HepG2 (cell line): ENCODE data around the gene PTCD1. TPM values are rescaled to one million over a fixed set of nuclear protein-coding genes. Genes with fewer than 3 reads are reported as not detected.
A peak's percentile ranks its signal among the peaks of the same experiment; 100 is the strongest.

Experiments used
- ADNP ChIP-seq: sonication (generic); formaldehyde crosslinking; IDR thresholded peaks from 2 replicates; pipeline ENCODE4 v1.4.0; 2020; ENCODE audit warnings: missing genetic modification reagents
- DNMT1 ChIP-seq: sonication (generic); formaldehyde crosslinking; IDR thresholded peaks from 2 replicates; pipeline ENCODE4 v1.5.1; 2020; ENCODE audit warnings: mild to moderate bottlenecking, missing genetic modification reagents
- IRF2 ChIP-seq: IDR thresholded peaks from 2 replicates; pipeline ENCODE4 v1.6.1; 2018; ENCODE audit warnings: missing genetic modification reagents, missing compliant biosample characterization
- MAX ChIP-seq: IDR thresholded peaks from 2 replicates; pipeline ENCODE4 v1.6.1; 2012; ENCODE audit warnings: inconsistent platforms
- NRL ChIP-seq: sonication (generic); formaldehyde crosslinking; IDR thresholded peaks from 2 replicates; pipeline ENCODE4 v1.5.0; 2020; ENCODE audit warnings: missing genetic modification reagents, mild to moderate bottlenecking, moderate library complexity, borderline replicate concordance
- PHF21A ChIP-seq: sonication (generic); formaldehyde crosslinking; IDR thresholded peaks from 2 replicates; pipeline ENCODE4 v1.5.0; 2020; ENCODE audit warnings: mild to moderate bottlenecking, missing genetic modification reagents
- RAD51 ChIP-seq: fragments of 450-650 bp; IDR thresholded peaks from 2 replicates; pipeline ENCODE4 v1.6.1; 2016; ENCODE audit warnings: borderline replicate concordance
- TOE1 ChIP-seq: sonication (generic); formaldehyde crosslinking; IDR thresholded peaks from 2 replicates; pipeline ENCODE4 v1.4.0; 2020; ENCODE audit warnings: mild to moderate bottlenecking, missing genetic modification reagents
- TRIM24 ChIP-seq: sonication (generic); formaldehyde crosslinking; IDR thresholded peaks from 2 replicates; pipeline ENCODE4 v1.8.0; 2022; ENCODE audit warnings: mild to moderate bottlenecking, missing genetic modification reagents
- ZNF333 ChIP-seq: sonication (generic); formaldehyde crosslinking; IDR thresholded peaks from 2 replicates; pipeline ENCODE4 v1.4.0; 2020; ENCODE audit warnings: mild to moderate bottlenecking, missing genetic modification reagents, borderline replicate concordance
- ZNF547 ChIP-seq: sonication (generic); formaldehyde crosslinking; IDR thresholded peaks from 2 replicates; pipeline ENCODE4 v1.5.1; 2020; ENCODE audit warnings: mild to moderate bottlenecking, missing genetic modification reagents
- ZNF607 ChIP-seq: sonication (generic); formaldehyde crosslinking; IDR thresholded peaks from 2 replicates; pipeline ENCODE4 v1.5.1; 2020; ENCODE audit warnings: missing genetic modification reagents, mild to moderate bottlenecking, borderline replicate concordance
- ZNF775 ChIP-seq: sonication (generic); formaldehyde crosslinking; IDR thresholded peaks from 2 replicates; pipeline ENCODE4 v1.4.0; 2020; ENCODE audit warnings: missing genetic modification reagents, mild to moderate bottlenecking, moderate library complexity, borderline replicate concordance
- ZNF839 ChIP-seq: sonication (generic); formaldehyde crosslinking; IDR thresholded peaks from 2 replicates; pipeline ENCODE4 v1.4.0; 2020; ENCODE audit warnings: missing genetic modification reagents, mild to moderate bottlenecking, borderline replicate concordance
- ZNF883 ChIP-seq: sonication (generic); formaldehyde crosslinking; IDR thresholded peaks from 2 replicates; pipeline ENCODE4 v1.5.1; 2020; ENCODE audit warnings: mild to moderate bottlenecking, missing genetic modification reagents; ENCODE audit errors: not compliant biosample characterization
- ZXDC ChIP-seq: sonication (generic); formaldehyde crosslinking; IDR thresholded peaks from 2 replicates; pipeline ENCODE4 v1.5.0; 2020; ENCODE audit warnings: mild to moderate bottlenecking, missing genetic modification reagents
- polyA plus RNA-seq, 8 experiments: library from polyadenylated mRNA; depleted of rRNA in 3 of 8; stranded (reverse) in 7 of 8; unstranded in 1 of 8; fragments of >200 nt; fragmentation: Illumina TruSeq in 4 of 8; extraction: Trizol in 4 of 8; gene quantifications; 2 replicates each; pipeline versions ENCODE4 v1.2.1 to v1.2.3, GENCODE V29; 2011 to 2016; ENCODE audit warnings: low read depth in 4 of 8, missing spikeins in 1 of 8, mixed read lengths in 1 of 8; ENCODE audit not compliant: insufficient read depth in 1 of 8
- total RNA-seq, 5 experiments: library from RNA; depleted of rRNA; stranded (reverse); fragments of >200 nt; fragmentation: Illumina TruSeq; extraction: Trizol; gene quantifications; 2 replicates each; pipeline ENCODE4 v1.2.3, GENCODE V29; 2016; ENCODE audit warnings: low read depth in 1 of 5
- TF ChIP-seq, protein P1 (sequence below): sonication (generic); formaldehyde crosslinking; IDR thresholded peaks from 2 replicates; pipeline ENCODE4 v1.9.0; 2022; ENCODE audit warnings: low read depth, missing genetic modification reagents
- TF ChIP-seq, protein P2 (sequence below): sonication (generic); formaldehyde crosslinking; IDR thresholded peaks from 2 replicates; pipeline ENCODE4 v1.5.1; 2020; ENCODE audit warnings: missing genetic modification reagents, mild to moderate bottlenecking, borderline replicate concordance
- TF ChIP-seq, protein P3 (sequence below): sonication (generic); formaldehyde crosslinking; conservative IDR thresholded peaks from 2 replicates; pipeline ENCODE4 v1.8.0; 2022; ENCODE audit warnings: low read depth, missing genetic modification reagents
- TF ChIP-seq, protein P4 (sequence below): sonication (generic); formaldehyde crosslinking; IDR thresholded peaks from 2 replicates; pipeline ENCODE4 v1.5.1; 2020; ENCODE audit warnings: mild to moderate bottlenecking, missing genetic modification reagents, moderate library complexity

PTCD1 gene
- total and polyA plus RNA-seq, 2 of the 13 experiments (the other 11 are each of a cell fraction or from before 2014, with no cell fraction given), result 3.0 to 8.4 TPM

- peak; percentile 42 for TF ChIP-seq ZNF883 (CRISPR knock-in tag)
- TF ChIP-seq ZNF775, result no peak
- no peak for TF ChIP-seq PHF21A
- TF ChIP-seq, protein P1, sequence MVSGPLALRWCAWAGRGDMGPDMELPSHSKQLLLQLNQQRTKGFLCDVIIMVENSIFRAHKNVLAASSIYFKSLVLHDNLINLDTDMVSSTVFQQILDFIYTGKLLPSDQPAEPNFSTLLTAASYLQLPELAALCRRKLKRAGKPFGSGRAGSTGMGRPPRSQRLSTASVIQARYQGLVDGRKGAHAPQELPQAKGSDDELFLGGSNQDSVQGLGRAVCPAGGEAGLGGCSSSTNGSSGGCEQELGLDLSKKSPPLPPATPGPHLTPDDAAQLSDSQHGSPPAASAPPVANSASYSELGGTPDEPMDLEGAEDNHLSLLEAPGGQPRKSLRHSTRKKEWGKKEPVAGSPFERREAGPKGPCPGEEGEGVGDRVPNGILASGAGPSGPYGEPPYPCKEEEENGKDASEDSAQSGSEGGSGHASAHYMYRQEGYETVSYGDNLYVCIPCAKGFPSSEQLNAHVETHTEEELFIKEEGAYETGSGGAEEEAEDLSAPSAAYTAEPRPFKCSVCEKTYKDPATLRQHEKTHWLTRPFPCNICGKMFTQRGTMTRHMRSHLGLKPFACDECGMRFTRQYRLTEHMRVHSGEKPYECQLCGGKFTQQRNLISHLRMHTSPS, result 0 out of 2 replicates have a peak, but pooled peaks have one; percentile 34
- no peak for TF ChIP-seq ZNF839
- TF ChIP-seq, protein P2, sequence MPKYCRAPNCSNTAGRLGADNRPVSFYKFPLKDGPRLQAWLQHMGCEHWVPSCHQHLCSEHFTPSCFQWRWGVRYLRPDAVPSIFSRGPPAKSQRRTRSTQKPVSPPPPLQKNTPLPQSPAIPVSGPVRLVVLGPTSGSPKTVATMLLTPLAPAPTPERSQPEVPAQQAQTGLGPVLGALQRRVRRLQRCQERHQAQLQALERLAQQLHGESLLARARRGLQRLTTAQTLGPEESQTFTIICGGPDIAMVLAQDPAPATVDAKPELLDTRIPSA, result no peak
- TF ChIP-seq TOE1 (CRISPR knock-in tag), result no peak; the same call in 1 of the 2 replicates
- no peak for TF ChIP-seq RAD51
- peak; percentile 90 for TF ChIP-seq IRF2 (CRISPR knock-in tag)
- TF ChIP-seq TRIM24 (CRISPR knock-in tag), result no peak
- TF ChIP-seq ZNF547 (CRISPR knock-in tag), result peak; percentile 61
- 0 out of 2 replicates have a peak, but pooled peaks have one; percentile 83 for TF ChIP-seq ZNF333 (CRISPR knock-in tag)
- no peak for TF ChIP-seq ADNP (CRISPR knock-in tag)
- TF ChIP-seq DNMT1, result peak; percentile 62; the same call in 1 of the 2 replicates
- TF ChIP-seq, protein P3, sequence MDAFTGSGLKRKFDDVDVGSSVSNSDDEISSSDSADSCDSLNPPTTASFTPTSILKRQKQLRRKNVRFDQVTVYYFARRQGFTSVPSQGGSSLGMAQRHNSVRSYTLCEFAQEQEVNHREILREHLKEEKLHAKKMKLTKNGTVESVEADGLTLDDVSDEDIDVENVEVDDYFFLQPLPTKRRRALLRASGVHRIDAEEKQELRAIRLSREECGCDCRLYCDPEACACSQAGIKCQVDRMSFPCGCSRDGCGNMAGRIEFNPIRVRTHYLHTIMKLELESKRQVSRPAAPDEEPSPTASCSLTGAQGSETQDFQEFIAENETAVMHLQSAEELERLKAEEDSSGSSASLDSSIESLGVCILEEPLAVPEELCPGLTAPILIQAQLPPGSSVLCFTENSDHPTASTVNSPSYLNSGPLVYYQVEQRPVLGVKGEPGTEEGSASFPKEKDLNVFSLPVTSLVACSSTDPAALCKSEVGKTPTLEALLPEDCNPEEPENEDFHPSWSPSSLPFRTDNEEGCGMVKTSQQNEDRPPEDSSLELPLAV (CRISPR knock-in tag), result no peak
- TF ChIP-seq ZNF607, result no peak
- peak; percentile 74; the same call in 1 of the 2 replicates for TF ChIP-seq NRL (CRISPR knock-in tag)
- TF ChIP-seq, protein P4, sequence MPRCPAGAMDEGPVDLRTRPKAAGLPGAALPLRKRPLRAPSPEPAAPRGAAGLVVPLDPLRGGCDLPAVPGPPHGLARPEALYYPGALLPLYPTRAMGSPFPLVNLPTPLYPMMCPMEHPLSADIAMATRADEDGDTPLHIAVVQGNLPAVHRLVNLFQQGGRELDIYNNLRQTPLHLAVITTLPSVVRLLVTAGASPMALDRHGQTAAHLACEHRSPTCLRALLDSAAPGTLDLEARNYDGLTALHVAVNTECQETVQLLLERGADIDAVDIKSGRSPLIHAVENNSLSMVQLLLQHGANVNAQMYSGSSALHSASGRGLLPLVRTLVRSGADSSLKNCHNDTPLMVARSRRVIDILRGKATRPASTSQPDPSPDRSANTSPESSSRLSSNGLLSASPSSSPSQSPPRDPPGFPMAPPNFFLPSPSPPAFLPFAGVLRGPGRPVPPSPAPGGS (CRISPR knock-in tag), result no peak
- no peak for TF ChIP-seq ZXDC (CRISPR knock-in tag)
- peak; percentile 95 for TF ChIP-seq MAX
These were observed at the start of gene PTCD1, which contains the start of gene CPSF4 (continued) for GRCh38 chr7:99438573-99439480.
